Measurements from ENCODE around the gene BOLA1.
A peak's percentile ranks its signal among the peaks of the same experiment; 100 is the strongest.
"Not testable (repeated sequence)": the region's sequence is repeated elsewhere in the genome, so short reads cannot be mapped to it uniquely, and the experiment has no call there.

The BOLA1 gene

GRCh38 chr1:149887196-149887455 lies 12.2 kb upstream of the BOLA1 start:
- not testable (repeated sequence) for DNase-seq

- DNase-seq: peak; percentile 97 to 98
Measured at GRCh38 chr1:149887456-149888246, 11.7 kb upstream of the BOLA1 start.

GRCh38 chr1:149888247-149888998 lies 10.9 kb upstream of the BOLA1 start:
- peak; percentile 83 to 87 for DNase-seq

- DNase-seq: no peak
Measured at GRCh38 chr1:149888999-149889289, 10.4 kb upstream of the BOLA1 start.

- DNase-seq: no peak
Measured at GRCh38 chr1:149896575-149896974, 2.8 kb upstream of the BOLA1 start.

GRCh38 chr1:149903836-149904491 lies 4.6 kb downstream of the BOLA1 start:
- DNase-seq: no peak

GRCh38 chr1:149906570-149907075 lies 7.3 kb downstream of the BOLA1 start:
- DNase-seq: no peak

- no peak for DNase-seq
Measured at GRCh38 chr1:149914545-149914944, 15.2 kb downstream of the BOLA1 start.

GRCh38 chr1:149915429-149916192 lies 16.2 kb downstream of the BOLA1 start:
- DNase-seq: no peak

GRCh38 chr1:149916193-149916897 lies 17.0 kb downstream of the BOLA1 start:
- DNase-seq: no peak

GRCh38 chr1:149916898-149917252 lies 17.5 kb downstream of the BOLA1 start:
- no peak for DNase-seq

- no peak for DNase-seq
Measured at GRCh38 chr1:149917571-149918144, 18.3 kb downstream of the BOLA1 start, which contains the start of gene SV2A. SV2A (minus strand) TSS chr1:149917844; CDS start chr1:149913840, 4,004 bp downstream.

GRCh38 chr1:149923626-149924025 lies 24.3 kb downstream of the BOLA1 start:
- no peak for DNase-seq

GRCh38 chr1:149925345-149925744 lies 26.0 kb downstream of the BOLA1 start:
- no peak for DNase-seq

GRCh38 chr1:149925751-149926150 lies 26.4 kb downstream of the BOLA1 start:
- no peak for DNase-seq

- DNase-seq: no peak
Measured at GRCh38 chr1:149926296-149926695, 26.9 kb downstream of the BOLA1 start.

GRCh38 chr1:149927056-149927562 lies 27.7 kb downstream of the BOLA1 start:
- no peak for DNase-seq

GRCh38 chr1:149927563-149928400 lies 28.4 kb downstream of the BOLA1 start, which contains the start of gene SF3B4:
SF3B4 (minus strand) TSS chr1:149927803; CDS start chr1:149927759, 44 bp downstream.
- peak; percentile 94 to 97 for DNase-seq

GRCh38 chr1:149928401-149928724 lies 29.0 kb downstream of the BOLA1 start:
- no peak for DNase-seq

GRCh38 chr1:149929856-149930255 lies 30.5 kb downstream of the BOLA1 start:
- DNase-seq: peak; percentile 28 to 61
